HFFc6 (cell line): ENCODE data around the gene MGAT5. TPM values are rescaled to one million over a fixed set of nuclear protein-coding genes. Genes with fewer than 3 reads are reported as not detected.

Experiments
- DNase-seq: peaks from one replicate; pipeline ENCODE4 v3.0.0-alpha.2; 2018
- H3K27ac Mint-ChIP-seq: 2 replicates; pipeline ENCODE4 v1.8.0; 2020; ENCODE audit warnings: mild to moderate bottlenecking, mixed read lengths
- H3K27me3 Mint-ChIP-seq: 2 replicates; pipeline ENCODE4 v1.8.0; 2021; ENCODE audit warnings: mild to moderate bottlenecking, moderate library complexity, mixed read lengths; ENCODE audit not compliant: insufficient read depth
- H3K36me3 Mint-ChIP-seq: 2 replicates; pipeline ENCODE4 v1.8.0; 2021; ENCODE audit warnings: low read depth, mixed read lengths
- H3K4me1 Mint-ChIP-seq: 2 replicates; pipeline ENCODE4 v1.8.0; 2020; ENCODE audit warnings: low read depth, mixed read lengths
- H3K4me3 Mint-ChIP-seq: 2 replicates; pipeline ENCODE4 v1.8.0; 2020; ENCODE audit warnings: mild to moderate bottlenecking, moderate library complexity, mixed read lengths
- H3K9me3 Mint-ChIP-seq: 2 replicates; pipeline ENCODE4 v1.8.0; 2020; ENCODE audit warnings: mild to moderate bottlenecking, mixed read lengths
- CTCF ChIP-seq: fragments of 200-600 bp; sonication (generic); IDR thresholded peaks from 2 replicates; pipeline ENCODE4 v1.5.0; 2021; ENCODE audit warnings: antibody characterized with exemption, mild to moderate bottlenecking
- total RNA-seq, 6 experiments: library from RNA; stranded (reverse); fragmentation: NEBNext Ultra II Directional; extraction: Animal tissue kit (Norgen Biotek cat#: 25700); gene quantifications; 2 replicates in 1 of 6; 3 replicates in 5 of 6; pipeline ENCODE4 v1.2.3, GENCODE V29; 2021

The MGAT5 gene
- total RNA-seq, 6 experiments from 2014 or later, result 104 to 129 (median 113) TPM

- peaks cover 6% of the 10 kb centered on the region; the same call in 1 of the 2 replicates for H3K36me3 Mint-ChIP-seq
- peak overlapping the region; percentile 66 for H3K27ac Mint-ChIP-seq
- H3K4me1 Mint-ChIP-seq, result peaks cover 40% of the 10 kb centered on the region
- peak; percentile 54 for DNase-seq
- H3K27me3 Mint-ChIP-seq, result peaks cover 2% of the 10 kb centered on the region
- H3K9me3 Mint-ChIP-seq, result no peaks in the 10 kb centered on the region
- no peak for TF ChIP-seq CTCF
- peak overlapping the region; percentile 47; the same call in 1 of the 2 replicates for H3K4me3 Mint-ChIP-seq
Measured at GRCh38 chr2:134301099-134301927, 47.4 kb downstream of the MGAT5 start.

DNA sequence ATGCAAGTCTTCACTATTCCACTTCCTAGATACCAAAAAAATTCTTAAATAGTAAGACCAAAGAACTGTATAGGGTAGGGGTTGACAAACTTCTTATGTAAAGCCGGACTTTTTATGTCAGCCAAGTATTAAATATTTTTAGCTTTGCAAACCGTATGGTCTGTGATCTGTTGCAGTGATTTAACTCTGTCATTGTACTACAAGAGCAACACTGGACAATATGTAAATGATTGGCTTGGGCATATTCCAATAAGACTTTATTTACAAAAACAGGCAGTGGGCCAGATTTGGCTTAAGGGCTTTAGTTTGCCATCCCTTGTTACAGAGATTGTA lies 48.0 kb downstream of the MGAT5 start:
- Mint-ChIP-seq H3K36me3 (peaks cover under 1% of the 10 kb centered on the region; the same call in 1 of the 2 replicates), H3K27ac (0 out of 2 replicates have a peak overlapping the region, but pooled peaks have one; percentile 66), H3K4me1 (peaks cover 35% of the 10 kb centered on the region), H3K4me3 (no peak overlapping the region), H3K27me3 (peaks cover 2% of the 10 kb centered on the region), H3K9me3 (no peaks in the 10 kb centered on the region)
- no peak for DNase-seq
- no peak for TF ChIP-seq CTCF

GRCh38 chr2:134304394-134305108 lies 50.7 kb downstream of the MGAT5 start:
- Mint-ChIP-seq H3K4me3 (no peak overlapping the region), H3K9me3 (no peaks in the 10 kb centered on the region), H3K27me3 (peaks cover 4% of the 10 kb centered on the region), H3K36me3 (peaks cover 16% of the 10 kb centered on the region), H3K4me1 (peaks cover 58% of the 10 kb centered on the region), H3K27ac (no peak overlapping the region)
- no peak for TF ChIP-seq CTCF
- DNase-seq, result no peak

DNA sequence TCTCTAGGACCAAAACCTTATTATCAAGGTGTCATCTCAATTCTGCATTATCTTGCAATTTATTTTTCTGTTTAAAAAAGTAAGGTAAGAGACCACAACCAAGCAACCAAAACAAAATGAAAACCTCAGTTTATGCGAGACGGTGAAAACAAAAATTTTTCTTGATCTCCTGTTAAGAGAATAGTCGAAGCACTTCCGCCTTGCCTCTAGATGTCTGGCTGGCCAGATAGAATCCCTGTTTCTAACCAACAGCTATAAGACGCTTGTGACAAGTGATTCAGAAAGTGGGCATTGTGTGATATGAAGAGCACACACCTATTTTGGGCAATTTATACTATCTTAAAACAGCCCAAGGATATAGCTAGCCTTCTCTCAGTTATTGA lies 51.2 kb downstream of the MGAT5 start:
- H3K9me3 Mint-ChIP-seq, result no peaks in the 10 kb centered on the region
- peaks cover 4% of the 10 kb centered on the region for H3K27me3 Mint-ChIP-seq
- no peak for TF ChIP-seq CTCF

GRCh38 chr2:134306521-134306920 lies 52.6 kb downstream of the MGAT5 start:
- Mint-ChIP-seq H3K4me1 (peaks cover 62% of the 10 kb centered on the region), H3K27ac (no peak overlapping the region), H3K4me3 (no peak overlapping the region), H3K36me3 (peaks cover 20% of the 10 kb centered on the region), H3K27me3 (peaks cover 4% of the 10 kb centered on the region), H3K9me3 (no peaks in the 10 kb centered on the region)
- no peak for DNase-seq
- TF ChIP-seq CTCF, result no peak

More for the DNA sequence above, 51.2 kb downstream of the MGAT5 start:
- Mint-ChIP-seq H3K4me3 (no peak overlapping the region), H3K27ac (no peak overlapping the region), H3K4me1 (peaks cover 62% of the 10 kb centered on the region), H3K36me3 (peaks cover 20% of the 10 kb centered on the region)
- no peak for DNase-seq
